ENCODE measurements around the gene CDC45.

- TF ChIP-seq ZNF776 (tag by site-specific recombination; IDR thresholded peaks at IDR 0.05; ENCODE audit: borderline replicate concordance) (no peak), CTCF (tag by site-specific recombination; IDR thresholded peaks at IDR 0.05) (no peak), MYNN (tag by site-specific recombination; IDR thresholded peaks at IDR 0.05; ENCODE audit: borderline replicate concordance) (no peak)
Observed at GRCh38 chr22:19516378-19517170, 36.9 kb downstream of the CDC45 start.

All from HEK293 (cell line).